Activated CD4-positive, alpha-beta T cell treated with anti-CD3 and anti-CD28 coated beads for 48 hours (primary cell): Measurements from ENCODE around the gene IGSF21.

Source experiments
- DNase-seq: peaks from one replicate; pipeline ENCODE4 v3.0.0-alpha.2; 2020

The IGSF21 gene

GRCh38 chr1:18187054-18187453, 79.5 kb downstream of the IGSF21 start:
- no peak for DNase-seq

GRCh38 chr1:18188820-18189517, 81.4 kb downstream of the IGSF21 start:
- DNase-seq, result no peak

DNA sequence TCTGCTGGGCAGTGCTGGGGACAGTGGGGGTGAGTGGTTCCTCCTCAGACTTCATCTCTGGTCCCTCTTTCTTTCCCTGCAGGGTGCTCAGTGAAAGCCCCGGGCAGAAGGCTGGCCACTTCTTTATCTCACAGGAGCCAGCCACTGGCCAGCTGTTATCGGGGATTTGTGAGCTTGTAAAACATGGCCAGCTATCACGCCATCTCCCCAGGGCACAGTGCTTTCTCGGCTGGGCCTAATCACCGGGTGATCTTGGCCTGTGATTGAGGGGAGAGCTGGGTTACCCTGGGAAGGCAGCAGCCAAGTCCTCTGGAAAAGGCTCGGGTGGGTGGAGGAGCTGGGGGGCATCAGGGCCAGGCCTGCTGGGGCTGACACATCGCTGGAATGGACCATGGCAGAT, 83.0 kb downstream of the IGSF21 start:
- no peak for DNase-seq

DNA sequence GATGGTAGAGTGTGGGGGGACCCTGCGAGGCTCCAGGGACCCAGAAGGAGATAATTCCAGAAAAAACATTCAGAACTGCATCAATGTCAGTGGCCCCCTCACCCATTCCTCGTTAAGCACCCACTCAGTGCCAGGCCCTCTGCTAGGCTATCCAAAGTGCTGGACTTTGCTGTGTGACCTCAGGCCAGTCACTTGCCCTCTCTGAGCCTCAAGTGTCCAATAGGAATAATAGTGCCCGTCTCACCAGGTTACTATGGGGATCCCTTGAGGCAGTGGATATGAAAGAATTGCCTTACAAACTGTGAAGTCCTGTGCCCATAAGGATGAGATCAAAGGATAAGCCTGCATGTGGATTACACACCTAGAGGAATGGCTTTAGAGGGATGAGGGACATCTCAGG, 83.4 kb downstream of the IGSF21 start:
- no peak for DNase-seq

DNA sequence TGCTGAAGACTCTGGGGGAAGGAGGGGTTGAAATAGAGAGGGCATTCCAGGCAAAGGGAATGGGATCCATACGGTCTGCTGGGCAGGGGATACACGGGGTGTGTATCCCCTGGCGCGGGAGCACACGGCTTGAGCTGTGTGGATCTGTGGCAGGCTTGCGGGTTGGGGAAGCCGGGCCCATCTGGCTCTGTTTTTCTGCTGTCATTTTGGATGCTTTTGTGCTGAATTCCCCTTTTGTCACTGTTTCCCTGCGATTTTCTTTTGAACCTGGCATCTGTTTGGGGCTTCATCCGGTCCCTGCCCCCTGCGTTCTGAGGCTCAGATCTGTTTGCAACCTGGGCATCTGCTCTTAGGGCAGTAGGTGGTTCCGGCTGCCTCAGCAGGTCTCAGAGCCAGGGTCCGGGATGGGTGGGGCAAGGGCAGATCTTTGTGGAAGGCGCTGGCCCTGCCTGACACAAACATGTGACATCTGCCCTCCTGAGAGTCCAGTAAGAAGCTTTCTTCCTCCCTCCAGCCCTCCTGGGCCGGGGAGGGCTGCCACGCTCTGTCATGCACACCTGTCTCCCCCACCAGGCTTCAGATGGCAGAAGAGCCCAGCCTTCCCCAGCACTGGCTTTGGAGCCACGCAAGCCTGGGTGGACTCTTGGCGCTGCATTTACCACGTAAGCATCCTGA, 84.0 kb downstream of the IGSF21 start:
- DNase-seq, result no peak

GRCh38 chr1:18192182-18192581, 84.6 kb downstream of the IGSF21 start:
- DNase-seq, result no peak

DNA sequence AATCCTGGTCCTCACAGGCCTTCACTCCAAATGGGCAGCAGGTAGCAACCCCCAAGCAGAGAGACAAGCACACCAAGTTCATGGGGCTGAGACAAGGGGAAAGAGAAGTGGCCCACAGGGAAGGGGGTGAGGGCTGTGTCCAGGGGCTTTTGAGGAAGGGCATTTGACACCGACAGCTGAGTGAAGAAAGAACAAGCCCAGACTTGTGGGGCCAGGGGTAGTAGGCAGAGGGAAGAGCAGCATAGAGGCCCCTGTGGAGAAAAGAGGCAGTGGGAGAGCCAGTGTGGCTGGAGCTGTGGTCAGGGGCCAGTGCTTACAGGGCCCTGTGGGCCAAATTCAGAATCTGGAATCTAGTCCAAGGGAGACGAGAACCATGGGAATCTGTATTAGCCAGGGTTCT, 85.4 kb downstream of the IGSF21 start:
- no peak for DNase-seq

DNA sequence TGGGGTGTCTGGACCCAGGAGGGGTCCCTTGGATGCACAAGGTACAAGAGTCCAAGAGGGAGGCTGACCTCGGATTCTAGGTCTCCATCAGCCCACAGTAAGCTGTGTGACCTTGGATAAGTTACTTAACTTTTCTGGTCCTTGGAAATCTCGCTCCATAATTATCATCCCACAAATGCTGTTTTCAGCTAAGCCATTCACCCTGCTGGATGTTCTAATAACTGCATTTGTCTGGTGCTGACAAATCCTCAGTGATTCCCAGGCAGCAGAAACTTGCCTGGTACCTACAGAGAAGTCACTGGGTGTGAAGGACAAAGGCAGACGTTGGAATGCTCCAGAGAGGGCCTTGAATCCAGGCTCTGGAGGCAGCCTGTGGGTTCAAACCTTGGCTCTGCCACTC, 89.7 kb downstream of the IGSF21 start:
- DNase-seq, result no peak

DNA sequence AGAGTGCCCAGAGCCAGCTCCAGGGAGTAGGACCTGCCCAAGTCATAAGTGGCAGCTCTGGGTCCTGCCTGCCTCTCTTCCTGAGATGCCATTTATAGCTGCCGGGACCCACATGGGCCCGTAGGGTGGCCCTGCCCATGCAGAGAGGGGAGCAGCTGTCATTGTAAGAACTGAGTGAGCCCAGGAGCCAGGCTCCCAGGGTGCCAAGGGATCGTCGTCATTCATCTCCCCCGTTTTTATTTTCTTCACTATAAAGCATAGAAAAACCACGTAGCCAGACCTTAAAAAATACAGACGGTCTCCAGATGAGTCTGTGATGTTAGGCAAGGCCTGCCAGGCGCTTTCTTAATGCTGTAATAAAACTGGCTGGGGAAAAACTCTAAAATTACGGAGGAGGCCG, 90.7 kb downstream of the IGSF21 start:
- DNase-seq, result no peak

- DNase-seq, result no peak
Measured at GRCh38 chr1:18199462-18199861, 91.9 kb downstream of the IGSF21 start.

DNA sequence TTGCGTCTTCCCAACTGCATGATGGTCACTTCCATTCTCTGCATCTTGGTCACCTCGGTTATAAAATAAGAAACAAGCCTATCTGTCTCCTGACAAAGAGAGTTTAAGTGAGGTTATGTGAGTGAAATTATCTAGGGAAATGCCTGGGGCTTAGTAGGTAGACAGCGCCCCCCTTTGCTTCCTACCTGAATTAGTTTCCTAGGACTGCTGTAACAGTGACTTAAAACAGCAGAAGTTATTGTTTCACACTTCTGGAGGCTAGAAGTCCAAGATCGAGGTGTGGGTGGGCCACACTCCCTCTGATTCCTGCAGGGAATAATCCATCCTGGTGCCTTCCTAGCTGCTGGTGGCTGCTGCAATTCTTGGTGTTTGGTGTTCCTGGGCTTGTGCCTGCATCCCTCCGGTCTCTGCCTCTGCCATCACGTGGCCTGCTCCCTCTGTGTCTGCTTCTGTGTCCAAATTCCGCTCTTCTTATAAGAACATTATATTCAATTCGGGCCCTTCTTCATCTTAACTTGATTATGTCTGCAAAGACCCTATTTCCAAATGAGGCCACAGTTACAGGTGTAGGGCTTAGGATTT, 92.6 kb downstream of the IGSF21 start:
- DNase-seq, result no peak

DNA sequence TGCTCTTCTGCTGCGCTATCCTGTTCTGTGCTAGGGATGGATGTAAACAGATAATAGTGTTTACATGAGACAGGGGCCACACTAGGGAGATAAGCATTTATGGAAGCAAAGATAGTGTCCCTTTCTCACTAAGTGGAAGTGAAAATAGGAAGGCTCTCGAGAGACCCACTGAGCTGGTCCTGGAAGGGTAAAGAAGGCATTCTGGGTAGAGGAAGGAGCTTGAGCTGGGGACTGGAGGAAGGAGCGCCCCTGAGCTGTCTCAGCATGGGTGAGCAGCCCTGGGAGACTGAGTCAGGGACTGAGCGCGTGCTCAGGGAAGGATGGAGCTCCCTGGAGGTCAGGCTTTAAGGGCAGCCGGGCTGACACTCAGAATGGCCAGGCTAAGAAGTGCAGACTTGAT, 93.3 kb downstream of the IGSF21 start:
- DNase-seq, result no peak

- DNase-seq, result no peak
Measured at GRCh38 chr1:18201997-18202719, 94.6 kb downstream of the IGSF21 start.

DNA sequence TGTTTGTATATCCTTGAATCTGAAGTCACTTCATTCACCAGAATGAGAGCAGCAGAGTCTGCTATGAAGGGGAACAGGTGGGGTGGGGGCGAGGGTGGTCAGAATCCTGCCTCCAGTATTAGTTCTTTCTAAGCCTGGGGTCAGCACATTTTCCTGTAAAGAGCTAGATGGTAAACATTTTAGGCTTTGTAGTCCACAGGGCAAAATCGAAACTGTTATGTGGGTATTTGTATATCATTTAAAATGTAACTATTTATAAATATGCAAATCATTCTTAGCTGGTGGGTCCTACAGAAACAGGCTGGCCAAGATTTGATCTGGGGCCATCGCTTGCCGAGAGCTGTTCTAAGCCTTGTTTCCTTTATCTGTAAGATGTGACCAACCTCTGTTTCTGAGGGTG, 96.0 kb downstream of the IGSF21 start:
- DNase-seq, result no peak

DNA sequence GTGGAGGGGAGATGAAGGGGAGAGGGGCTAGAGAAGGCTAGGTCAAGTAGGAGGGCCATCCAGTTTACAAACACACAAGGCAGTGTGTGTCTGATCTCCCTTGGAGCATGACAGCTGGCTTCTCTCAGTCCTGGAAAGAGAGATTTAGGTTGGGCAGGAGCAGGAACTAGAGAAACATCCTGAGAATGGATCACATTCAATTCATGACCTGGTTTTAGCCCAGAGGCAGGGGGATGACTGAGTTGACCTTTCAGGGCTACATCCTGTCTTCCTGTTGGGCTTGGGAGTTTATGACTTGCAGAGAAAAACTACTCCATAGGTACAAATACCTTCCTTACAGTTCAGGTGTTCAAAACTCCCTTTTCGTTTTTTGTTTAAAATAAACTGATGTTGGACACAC, 97.0 kb downstream of the IGSF21 start:
- no peak for DNase-seq

GRCh38 chr1:18205319-18205718, 97.7 kb downstream of the IGSF21 start:
- DNase-seq, result no peak

GRCh38 chr1:18211764-18212163, 104.2 kb downstream of the IGSF21 start:
- no peak for DNase-seq

- DNase-seq, result peak; percentile 6
Measured at GRCh38 chr1:18217398-18218043, 109.9 kb downstream of the IGSF21 start.

GRCh38 chr1:18229625-18230024, 122.0 kb downstream of the IGSF21 start:
- DNase-seq, result no peak

DNA sequence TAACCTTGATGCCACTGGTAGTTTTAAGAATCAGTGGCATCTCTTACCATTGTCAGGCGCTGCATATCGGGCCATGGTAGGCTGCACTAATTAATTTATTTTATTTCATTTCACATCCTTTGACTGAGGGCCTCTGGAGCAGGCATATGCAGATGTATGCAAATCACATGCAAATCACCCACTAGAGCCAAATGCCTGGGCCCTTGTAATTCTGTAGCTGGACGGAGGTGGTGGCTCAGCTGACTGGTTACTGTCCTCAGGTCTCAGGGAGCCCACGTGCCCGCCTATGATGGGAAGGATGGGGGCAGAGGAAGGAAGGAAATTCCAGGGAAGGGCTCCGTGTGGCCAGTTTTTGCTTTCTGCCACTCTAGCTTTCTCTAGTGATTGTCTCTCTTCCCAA, 122.7 kb downstream of the IGSF21 start:
- DNase-seq, result no peak

DNA sequence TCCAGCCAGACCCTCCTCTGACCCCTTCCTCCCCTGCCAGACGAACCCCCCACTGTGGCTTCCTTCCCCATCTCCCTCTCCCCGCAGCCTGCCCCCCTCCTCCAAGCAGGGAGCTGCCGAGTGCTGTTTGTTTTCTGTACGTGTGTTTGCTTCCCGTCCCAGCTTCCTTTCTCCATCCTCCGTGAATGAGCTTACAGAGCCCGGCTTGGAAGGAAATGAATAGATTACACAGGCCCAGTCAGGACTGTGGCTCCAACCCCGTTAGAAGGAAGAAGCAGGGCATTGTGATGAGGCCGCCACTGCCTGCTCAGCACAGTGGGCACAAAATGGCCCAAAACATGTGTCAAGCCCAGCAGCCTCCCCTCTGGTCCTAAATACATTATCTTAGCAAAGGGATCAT, 123.2 kb downstream of the IGSF21 start:
- DNase-seq, result no peak

- DNase-seq, result no peak
Measured at GRCh38 chr1:18232052-18232451, 124.5 kb downstream of the IGSF21 start.

DNA sequence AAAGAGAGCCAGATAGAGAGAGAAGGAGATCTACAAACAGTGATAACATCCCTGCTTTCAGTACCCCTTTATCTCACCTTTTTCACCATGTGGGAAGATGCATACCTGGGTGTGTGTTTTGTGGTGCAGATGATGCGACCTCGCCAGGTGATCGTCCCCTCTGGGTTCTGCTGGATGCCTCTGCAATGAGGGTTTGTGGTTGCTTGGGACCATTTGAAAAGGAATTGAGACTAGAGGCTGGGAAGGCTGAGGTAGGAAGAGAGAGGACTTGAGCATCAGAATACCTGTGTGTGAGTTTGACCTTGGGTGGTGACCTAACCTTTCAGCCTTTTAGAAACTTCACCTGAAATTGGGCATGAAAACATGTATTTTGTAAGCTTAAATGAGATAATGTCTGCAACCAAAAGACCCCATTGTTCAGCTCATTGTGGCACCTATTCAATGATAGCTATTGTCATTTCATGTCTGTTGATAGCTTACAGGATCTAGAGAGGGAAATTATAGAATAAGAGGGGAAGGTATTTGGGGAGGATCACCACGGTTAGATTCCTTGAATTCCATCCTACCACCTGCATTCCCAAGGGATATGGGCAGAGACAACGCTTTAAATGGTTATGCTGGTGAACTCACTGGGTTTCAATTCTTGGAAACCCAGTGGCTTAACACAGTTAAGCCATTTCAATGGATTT, 125.7 kb downstream of the IGSF21 start:
- DNase-seq, result no peak
